Measurements from ENCODE around the gene PAX3.

PAX3 gene
- total RNA-seq, result 0 reads per million in 4 donors

DNA sequence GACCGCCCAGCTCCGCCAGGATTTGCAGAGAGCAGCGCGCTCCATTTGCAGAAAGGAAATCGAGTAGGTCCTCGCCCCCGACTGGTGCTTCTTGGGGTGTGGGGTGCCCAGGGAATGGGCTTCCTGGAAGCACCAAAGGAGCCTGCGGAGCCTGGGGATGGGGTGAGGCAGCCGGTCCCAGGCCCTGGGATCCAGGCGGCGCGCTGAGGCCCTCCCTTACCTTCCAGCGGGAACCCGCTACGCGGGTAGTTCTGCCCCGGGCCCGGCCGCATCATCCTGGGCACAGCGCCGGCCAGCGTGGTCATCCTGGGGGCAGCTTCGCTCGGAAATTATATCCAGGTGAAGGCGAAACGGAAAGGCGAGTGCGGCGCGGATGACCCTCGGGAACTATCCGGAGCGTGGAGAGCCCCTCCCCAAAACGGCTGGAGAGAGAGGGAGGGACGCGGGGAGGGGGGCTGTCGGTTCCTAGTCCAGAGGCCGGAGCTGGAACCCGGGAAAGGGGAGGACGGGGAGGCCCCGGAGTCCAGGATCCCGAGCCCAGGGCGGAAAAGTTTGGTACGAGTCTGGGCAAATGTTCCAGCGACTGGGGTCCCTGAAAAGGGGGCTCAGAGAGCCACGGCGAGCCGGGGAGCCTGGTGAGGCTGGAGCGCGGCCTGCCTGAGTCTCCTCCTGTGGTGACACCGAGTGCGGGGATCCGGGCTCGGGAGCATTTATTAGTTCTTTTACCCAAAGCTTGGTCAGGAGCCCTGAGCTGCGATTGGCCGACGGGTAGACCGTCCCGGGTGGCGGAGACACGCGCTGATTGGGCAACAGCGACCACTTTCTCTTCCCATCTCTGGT is at the start of gene PAX3:
PAX3 (minus strand) TSS at position 688 of the 840 bp plus-strand sequence; CDS start at position 305, 383 bp downstream.
- no peak for DNase-seq

DNA sequence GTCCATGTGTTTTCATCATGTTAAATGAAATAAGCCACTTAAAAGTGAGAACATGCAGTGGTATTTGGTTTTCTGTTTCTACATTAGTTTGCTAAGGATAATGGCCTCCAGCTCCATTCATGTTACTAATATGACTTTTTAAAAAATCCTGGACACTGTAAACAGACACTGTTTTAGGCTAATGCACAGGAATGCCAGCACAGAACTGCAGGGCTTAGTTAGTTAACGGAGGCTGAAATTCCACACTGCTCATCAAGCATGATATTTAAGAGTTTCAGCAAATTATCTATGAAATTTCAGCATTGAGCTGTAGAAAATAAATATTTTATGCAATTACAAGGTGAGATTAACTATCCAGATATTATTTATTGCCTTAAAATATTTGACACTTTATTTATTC is 42.5 kb upstream of the PAX3 start:
- no peak for DNase-seq

DNA sequence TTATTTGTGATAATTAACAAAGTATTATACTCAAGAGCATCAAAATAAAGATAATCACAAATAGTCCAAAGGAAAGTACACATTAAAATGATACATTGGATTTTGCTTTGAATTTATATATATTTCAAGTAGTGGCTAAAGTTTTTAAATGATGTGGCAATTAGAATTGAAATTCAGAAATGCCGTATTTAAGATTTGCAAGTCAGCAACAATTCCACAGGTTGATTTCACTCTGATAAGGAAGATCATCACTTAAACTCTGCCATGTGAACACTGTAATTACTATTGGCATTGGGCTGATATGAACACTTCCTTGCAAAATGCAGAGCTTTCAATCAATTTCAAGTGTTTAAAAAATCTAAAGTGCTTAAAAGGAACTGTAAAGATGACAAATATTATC is 39.6 kb upstream of the PAX3 start:
- no peak for DNase-seq

DNA sequence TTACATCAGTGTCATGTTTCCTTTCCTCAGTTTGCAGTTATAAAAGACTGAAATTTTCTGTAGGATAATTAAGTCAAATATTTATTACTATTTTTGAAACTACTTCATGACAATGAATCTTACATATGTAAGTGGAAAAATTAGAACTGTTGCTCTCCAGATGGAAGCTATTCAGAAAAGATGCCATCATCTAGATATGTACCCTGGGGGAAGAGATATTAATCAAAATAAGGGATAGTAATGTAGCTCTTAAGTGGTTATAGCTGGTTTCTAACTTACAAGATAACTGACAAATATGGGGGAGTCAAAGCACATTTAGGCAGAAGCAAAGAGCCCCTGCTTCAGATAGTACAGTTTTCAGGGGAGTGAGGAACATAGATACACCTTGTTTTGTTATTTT is 38.1 kb upstream of the PAX3 start:
- no peak for DNase-seq

DNA sequence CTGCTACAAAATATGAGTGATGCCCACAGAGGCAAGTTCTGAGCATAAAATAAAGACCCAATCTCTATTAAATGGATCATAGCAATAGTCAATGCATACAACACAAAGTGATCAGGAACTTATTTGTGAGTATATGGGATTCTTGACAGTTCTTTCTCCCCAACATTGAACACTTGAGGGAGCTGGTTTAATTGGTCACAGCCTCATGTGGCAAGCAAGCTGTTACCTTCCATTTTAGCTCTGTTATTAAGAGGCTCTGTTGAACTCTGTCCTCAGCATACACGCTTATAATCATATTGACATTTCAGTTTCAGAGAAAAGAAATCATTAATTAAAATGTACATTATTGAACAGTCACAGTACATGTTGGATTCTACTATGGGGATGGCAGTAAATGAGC is 37.6 kb upstream of the PAX3 start:
- no peak for DNase-seq

DNA sequence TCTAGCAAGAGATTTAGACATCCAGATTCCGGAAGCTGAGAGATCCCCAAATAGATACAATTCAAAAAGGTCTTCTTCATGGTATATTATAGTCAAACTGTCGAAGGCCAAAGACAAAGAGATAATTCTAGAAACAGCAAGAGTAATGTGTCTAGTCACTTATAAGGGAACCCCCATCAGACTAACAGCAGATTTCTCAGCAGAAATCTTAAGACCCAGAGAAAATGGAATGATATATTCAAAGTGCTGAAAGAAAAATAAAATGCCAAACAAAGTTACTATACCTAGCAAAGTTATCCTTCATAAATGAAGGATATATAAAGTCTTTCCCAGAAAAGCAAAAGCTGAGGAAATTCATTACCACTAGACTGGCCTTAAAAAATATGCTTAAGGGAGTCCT is 36.1 kb upstream of the PAX3 start:
- DNase-seq, result no peak

DNA sequence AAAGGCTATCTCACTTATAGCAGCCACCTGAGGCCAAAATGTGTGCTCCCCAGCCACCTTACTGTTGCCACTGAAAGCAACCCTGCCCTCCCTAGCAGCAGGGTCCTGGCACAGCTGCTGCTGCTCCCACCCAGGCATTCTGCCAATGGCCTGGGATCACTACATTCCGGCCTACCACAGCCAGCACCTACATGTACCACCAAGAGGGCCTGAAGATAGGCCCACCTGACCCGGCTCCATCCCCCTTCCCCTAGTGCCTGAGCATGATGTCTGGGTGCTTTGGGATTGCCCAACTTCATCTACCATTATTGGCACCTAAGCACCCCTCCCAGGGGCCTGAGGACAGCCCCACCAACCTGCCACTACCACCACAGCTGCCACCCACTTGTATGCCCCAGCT is 34.6 kb upstream of the PAX3 start:
- no peak for DNase-seq

DNA sequence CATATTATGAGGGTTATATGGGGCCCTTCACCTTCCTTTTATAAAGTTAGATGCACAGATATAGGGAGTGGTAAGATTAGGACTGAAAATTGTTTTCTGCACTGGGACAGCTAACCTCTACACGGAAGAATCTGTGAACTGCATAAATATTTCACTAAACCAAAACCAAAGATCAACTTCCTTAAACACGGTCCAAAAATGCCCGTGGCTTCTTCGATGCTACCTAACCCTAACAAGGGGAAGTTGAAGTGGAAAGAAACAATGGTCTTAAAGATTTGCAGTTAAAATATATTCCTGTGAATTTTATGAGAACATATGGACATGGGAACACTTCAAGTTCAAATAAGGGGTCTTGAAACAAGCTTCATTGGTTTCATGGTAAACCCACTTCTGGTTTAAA is 33.3 kb upstream of the PAX3 start:
- DNase-seq, result no peak

DNA sequence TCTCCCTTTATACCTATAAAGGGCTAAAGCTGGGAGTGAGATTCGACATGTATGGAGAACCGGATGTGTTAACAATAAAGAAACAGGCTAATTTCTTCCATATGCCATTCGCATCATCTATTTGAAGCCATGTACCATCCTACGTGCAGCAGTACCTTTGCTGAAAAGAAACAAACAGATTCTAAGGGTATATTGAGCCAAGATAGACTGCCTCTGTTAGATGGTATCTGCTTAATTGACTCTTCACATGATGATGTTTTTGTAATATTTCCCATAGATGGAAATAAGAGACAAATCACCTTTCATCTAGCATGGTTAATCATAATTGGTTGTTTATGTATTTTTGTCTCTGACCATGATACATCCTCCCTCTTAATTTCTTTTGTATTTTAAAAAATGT is 32.1 kb upstream of the PAX3 start:
- DNase-seq, result no peak

DNA sequence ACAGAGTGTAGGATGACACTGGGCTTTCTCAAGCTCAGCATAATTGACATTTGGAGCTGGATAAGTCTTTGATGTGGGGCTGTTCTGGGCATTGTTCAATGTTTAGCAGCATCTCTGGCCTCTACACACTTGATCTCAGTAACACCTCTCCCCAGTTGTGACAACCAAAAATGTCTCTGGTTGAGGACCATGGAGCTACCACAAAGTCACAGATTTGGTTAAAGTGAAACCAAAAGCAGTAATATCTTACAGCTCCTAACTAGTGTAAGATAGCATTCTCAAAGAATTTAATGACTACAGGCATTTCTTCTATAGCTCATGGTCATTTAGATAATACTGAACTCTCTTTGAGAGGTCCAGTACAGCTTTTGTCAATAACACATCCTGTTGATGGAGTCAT is 23.4 kb upstream of the PAX3 start:
- no peak for DNase-seq

DNA sequence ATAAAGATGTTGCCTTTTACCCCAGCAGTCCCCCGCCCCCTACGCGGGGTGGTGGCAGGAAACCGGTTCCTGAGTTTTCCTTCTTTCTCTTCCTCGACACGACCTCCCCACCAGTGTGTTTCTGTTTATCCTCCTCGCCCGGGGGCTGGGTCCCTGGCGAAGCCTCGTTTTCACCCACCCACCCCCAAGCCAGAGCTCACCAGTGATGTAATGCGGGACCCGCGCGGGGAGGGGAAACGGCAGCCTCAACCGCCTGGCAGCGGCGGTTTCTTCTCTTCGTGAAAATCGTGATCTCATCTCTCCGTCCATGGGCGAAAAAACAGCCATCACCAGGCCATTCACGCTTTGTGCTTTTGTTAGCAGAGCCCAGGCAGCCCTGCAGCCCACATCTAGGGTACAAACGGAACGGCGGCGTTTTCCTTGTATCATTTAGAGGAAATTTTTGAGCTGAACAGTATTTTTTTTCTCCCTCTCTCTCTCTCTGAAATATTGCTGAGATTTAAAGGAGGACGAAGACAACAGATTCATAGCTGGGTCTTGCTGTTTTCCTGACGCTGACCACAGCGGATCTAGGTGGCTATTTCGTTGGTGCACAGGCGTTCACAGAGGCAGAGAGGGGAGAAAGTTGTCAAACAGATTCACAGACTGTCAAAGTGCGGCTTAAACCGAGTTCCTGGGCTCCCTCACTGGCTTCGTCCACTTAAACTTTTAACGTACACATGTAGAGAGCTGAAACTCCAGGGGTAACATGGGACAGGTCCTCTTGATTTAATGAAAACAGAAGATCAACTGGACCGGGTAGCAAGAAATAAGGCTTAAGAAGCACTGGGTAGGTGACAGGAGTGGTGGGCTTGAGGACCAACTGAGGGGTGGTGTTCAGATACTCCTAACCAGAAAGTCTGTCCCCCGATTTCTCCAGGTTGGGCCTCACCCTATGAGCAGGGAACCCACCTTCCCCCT is 21.9 kb upstream of the PAX3 start:
- DNase-seq, result no peak

DNA sequence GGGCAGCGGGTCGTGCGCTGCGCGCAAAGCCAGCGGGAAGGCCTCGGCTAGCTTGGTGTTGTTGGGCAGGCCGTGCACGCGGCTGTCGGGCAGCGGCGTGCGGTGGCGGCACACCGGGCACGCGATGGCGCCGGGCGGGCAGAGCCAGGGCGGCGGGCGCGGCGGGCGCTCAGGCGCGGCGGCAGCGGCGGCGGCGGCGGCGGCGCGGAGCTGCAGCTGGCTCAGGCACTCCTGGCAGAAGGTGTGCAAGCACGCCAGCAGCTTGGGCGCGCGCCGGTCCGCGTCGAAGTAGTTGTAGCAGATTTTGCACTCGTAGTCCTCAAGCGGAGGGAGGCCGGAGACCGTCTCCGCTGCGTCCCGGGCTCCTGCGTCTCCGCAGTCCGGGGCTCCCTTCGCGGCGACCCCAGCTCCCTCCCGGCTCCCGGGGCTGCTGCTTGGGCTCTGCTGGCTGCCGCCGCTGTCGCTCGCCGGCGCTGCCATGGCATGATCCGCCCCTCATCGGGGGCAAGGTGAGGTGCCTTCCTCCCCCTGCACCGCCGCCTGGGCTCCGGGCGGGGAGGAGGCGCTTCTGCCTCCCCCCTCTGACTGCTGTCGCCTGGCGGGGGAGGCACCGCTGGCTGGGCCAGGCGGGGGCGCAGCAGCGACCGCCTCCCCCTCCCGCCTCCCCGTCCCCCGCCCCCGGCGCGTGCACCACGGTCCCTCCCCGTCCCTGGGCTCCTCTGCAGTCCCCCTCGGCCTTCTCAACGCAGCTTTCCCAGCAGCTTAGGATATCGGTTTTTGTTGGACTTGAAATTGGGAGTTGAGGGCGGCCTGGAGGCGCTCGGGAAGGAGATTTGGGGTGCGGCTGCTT is 21.0 kb upstream of the PAX3 start:
- peak in 2 of 5 donors; percentile 11 to 38 for DNase-seq

DNA sequence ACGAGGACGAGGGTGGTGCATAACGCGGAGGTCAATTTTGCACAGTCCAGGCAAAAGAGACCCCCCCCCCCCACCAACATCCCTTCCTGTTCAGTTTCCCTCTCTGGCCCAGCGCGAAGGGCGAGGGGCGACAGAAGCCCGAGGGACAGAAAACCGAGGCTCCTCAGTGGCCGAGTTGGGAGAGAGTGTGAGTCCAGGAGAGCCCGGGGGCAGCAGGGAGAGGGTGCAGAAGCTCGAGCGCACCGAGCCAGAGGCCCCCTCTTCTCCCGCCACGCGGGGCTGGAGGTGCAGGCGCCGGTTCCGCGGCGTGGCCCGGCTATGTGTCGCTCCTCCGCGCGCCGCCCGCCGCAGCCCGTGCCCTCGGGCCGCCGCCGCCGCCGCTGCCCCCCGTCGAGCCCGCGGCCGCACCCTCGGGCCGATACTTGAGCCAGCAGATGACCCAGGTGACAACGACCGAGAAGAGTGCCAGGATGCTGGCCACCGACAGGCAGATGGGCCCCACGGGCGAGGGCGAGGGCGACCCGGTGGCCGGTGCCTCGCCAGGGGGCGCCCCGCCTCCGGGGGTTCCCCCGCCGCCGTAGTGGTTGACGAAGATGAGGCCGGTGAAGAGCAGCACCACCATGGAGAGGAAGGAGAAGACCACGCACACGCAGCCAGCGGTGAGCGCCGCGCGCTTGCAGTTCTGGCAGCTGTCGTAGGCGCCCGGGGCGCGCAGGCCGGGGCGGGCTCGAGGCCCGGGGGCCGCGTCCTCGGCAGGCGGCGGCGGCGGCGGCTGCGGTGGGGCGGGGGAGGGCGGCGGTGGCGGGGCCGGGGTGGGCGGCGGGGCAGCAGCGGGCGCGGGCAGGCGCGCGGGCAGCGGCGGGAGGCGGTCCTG is 20.2 kb upstream of the PAX3 start:
- DNase-seq, result peak in 3 of 5 donors; percentile 20 to 42 (median 25)

DNA sequence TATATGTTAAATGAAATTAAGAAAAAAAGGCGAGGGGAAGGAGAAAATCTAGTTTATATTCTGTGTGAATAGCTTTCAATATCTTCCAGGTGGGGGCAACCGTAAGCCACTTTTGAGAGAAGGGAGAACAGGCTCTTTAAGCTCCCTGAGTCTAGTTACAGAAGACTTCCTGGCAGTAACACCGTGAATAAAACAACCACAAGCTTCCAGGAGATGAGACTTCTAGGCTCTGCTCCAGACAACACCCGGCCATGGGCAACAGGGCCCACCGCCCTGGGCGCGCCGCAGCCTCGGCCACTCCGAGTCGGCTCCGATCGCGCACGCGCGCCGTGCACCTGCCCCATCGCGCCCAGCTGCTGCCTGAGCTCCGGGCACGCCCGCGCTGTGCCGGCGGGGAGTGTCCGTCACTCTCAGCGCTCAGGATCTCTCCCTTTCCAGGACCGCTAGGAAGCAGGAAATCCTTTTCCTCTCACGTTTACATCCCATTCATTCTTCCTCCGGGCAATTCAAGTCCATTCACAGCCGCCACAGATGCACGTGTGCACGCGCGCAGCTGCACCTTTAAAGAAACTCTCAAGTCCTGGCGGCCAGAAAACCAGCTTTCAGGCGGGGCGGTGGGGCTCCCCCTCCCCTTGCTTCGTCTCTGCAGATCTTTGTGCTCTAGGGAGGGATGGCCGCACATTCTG is 19.4 kb upstream of the PAX3 start:
- peak in 1 of 5 donors; percentile 47 for DNase-seq

DNA sequence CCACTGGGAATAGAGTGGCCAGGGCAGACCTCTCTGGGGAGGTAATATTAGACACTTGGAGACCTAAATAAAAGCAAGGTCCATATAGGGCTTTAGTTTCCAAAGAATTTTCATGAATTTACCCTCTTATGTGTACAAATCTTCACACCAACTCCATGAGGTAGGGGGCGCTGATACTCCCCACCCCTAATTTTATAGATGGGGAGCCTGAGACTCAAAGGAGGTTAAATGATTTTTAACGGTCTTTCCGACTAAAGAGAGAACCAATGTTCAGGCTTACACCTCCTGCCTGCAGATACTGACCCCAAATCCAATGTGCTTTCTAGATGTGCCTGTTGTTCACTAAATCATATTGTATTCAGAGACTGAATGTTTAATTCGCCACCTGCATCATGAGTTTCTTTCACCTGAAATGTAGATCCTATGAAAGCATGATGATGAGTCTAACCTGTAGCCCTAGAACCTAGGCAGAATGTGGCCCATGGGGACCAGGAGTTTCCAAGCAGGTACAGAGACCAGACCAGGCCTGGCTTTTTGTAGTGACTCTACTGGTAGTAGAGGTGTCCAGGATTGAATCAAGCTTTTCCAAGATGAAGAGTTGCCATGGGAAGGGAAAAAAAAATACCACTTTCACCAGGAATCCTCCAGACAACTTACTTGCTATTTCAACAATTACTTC is 16.8 kb upstream of the PAX3 start:
- DNase-seq, result no peak

DNA sequence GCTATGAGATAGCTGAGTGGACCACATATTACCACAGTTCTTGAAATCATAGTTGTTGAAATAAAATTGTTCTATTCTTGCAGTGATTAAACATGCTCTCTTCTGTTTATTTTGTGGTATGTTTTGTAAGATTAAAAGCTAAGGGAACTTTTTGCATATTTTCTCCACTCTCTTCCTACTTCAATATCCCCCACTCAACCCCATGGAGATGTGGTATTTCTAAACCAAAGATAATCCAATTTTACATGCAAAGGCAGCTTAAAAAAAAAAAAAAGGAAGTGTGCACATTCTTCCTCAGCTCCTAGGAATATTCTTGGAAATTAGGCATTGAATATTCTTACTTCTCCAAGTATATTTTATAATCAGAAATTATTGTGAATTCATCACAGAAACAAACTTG is 15.0 kb upstream of the PAX3 start:
- DNase-seq, result no peak

DNA sequence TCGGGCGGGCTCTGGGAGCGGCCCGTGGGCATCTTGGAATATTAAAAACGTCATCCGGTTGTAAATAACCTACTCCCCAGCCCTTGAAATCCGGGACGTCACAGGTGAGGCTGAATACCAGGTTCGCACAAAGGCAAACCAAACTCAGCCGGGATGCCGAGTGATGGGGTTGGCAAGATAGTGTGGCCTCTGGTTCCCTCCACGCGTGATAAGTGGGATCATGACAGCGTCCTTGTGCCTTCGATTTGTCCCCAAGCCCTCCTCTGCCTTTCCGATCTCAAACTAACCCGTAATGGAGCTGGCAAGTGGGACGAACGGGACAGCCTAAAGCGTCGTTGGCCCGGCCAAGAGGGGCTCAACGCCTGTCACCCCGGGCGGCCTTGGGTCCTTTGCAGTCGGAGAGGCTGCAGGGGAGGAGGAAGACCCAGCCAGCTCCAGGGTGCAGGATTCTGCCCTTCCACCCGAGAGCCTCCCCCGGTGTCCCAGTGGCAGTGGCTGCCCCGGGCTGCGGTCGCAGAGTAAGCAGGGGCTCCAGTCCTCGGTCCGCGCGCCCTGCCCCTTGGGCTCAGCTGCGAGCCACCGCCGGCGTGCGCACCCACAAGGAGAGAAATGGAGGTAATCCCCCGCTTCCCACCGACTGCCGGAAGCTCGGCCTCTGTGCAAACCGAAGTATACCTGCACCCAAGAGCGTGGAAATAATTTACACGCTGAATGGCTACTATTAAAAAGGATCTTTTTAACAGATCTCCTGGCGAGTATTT is 13.4 kb upstream of the PAX3 start:
- no peak for DNase-seq

DNA sequence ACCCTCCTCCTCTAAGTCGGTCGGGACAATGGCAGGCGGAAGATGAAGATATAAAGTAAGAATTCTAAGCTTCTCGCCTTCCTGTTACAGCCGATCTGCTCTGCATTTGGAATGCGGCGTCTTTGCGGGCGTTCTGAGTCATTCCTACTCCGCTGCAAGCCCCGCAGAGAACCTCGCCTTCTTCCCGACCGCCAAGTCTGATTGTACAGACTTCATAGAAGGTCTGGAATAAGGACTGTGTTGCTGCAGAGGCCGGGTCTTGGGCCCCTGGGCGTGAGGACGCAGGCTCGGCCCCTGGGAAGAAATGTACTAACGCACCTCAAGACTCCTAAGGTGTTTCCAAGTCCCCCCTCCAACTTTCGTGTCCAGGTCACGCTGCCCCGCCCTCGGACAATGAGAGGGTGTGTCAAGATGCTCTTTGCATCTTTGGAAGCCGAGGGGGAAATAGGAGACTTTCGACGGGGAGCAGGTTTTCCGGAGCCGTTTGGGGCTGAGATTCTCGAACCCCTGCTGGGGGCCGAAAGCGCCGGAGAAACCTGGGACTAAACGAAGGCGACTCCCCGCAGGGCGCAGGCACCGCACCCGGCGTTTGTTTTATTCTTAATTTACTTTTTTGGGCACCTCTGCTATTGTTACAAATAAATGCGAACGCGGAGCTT is 12.7 kb upstream of the PAX3 start:
- no peak for DNase-seq

DNA sequence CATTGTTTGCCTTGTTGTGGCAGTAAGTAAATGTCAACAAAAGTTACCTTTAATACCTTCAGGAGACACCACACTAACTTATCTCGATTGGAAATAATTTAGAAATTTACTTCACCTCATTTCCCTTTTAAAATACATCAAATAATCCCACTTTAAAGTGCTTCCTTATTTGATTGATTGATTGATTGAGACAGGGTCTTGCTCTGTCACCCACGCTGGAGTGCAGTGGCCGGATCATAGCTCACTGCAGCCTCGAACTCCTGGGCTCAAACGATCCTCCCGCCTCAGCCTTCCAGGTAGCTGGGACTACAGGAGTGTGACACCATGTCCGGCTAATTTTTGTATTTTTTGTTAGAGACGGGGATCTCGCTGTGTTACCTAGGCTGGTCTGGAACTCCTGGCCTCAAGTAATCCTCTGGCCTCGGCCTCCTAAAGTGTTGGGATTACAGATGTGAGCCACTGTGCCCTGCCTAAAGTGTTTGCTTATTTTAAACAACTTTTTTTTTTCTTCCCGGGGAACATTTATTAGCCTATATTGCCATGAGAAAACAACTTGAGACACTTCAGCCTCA is 12.0 kb upstream of the PAX3 start:
- DNase-seq, result no peak

Data from T-helper 1 cell (primary cell).